ENCODE data around the gene HMCN2. TPM values are rescaled to one million over a fixed set of nuclear protein-coding genes. Genes with fewer than 3 reads are reported as not detected.

Gene HMCN2
- total and polyA plus RNA-seq, 2 donors (not counting 3 experiments of a cell fraction or from before 2014, with no cell fraction given) = 0.04 to 0.24 TPM

DNA sequence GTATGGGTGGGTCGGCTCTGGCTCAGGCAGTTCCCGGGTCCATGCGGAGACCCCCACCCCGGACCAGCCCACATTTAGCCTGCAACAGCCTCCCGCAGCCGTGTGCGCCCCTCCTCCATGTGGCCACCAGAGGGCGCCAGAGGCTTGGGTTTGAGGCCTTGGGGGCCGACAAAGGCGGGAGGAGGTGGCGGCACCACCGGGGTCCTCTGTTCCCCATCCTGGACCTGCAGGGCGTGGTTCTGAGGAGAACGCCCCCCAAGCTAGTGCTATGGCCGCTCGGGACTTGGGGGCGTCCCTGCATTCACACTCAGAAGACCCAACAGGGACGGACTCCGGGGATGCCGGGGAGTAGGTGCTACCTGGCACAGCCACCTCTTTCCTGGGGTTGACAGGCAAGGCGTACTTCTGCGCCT lies 195.7 kb downstream of the HMCN2 start:
- no TSS peak for BruUV-seq (replicated peaks)
- Histone ChIP-seq H3K4me2 (ENCODE audit: insufficient read depth, low read length) (no peak overlapping the region), H3K79me2 (ENCODE audit: control insufficient read depth, insufficient read depth, low read length) (no peaks in the 10 kb centered on the region), H3K36me3 (ENCODE audit: control insufficient read depth in 2 of 2, extremely low read depth in 1 of 2, insufficient read depth in 2 of 2, low read length in 2 of 2) (no peaks in the 10 kb centered on the region), H3K9ac (replicated peaks; ENCODE audit: extremely low read depth, insufficient read depth, low read length) (no peak overlapping the region), H3K9me1 (replicated peaks; ENCODE audit: control insufficient read depth, extremely low read depth, insufficient read depth, low read length) (no peaks in the 10 kb centered on the region), H2AFZ (ENCODE audit: low read depth, low read length) (no peak overlapping the region), H3K27me3 (ENCODE audit: control insufficient read depth in 2 of 2, insufficient read depth in 2 of 2, low read length in 2 of 2) (no peaks in the 10 kb centered on the region), H3K4me1 (ENCODE audit: control insufficient read depth, extremely low read depth, insufficient read depth, low read length) (no peaks in the 10 kb centered on the region), H3K4me3 (replicated peaks in 1 of 3; ENCODE audit: insufficient read depth in 1 of 3, low read depth in 1 of 3, low read length in 3 of 3) (no peak overlapping the region), H3K27ac (ENCODE audit: insufficient read depth, low read depth, low read length) (no peak overlapping the region), H3K9me3 (replicated peaks; ENCODE audit: control insufficient read depth, insufficient read depth, low read length) (no peaks in the 10 kb centered on the region), H4K20me1 (replicated peaks; ENCODE audit: control insufficient read depth, extremely low read depth, insufficient read depth, low read length) (no peaks in the 10 kb centered on the region)
- intact Hi-C loops (cut with micrococcal nuclease) = loop anchor here (1.0 kb wide), 1 partner anchor 221 kb away; no protein-coding TSS in a partner anchor
- DNase-seq (ENCODE audit: low read depth, low spot score) (peak; percentile 28), FAIRE-seq (peak; percentile 84)
- dilution Hi-C loops (cut with MboI; ENCODE audit: extremely low pct_ligation_motif_present, low sequenced_read_pairs) = no loop called here
- TF ChIP-seq, protein P1, sequence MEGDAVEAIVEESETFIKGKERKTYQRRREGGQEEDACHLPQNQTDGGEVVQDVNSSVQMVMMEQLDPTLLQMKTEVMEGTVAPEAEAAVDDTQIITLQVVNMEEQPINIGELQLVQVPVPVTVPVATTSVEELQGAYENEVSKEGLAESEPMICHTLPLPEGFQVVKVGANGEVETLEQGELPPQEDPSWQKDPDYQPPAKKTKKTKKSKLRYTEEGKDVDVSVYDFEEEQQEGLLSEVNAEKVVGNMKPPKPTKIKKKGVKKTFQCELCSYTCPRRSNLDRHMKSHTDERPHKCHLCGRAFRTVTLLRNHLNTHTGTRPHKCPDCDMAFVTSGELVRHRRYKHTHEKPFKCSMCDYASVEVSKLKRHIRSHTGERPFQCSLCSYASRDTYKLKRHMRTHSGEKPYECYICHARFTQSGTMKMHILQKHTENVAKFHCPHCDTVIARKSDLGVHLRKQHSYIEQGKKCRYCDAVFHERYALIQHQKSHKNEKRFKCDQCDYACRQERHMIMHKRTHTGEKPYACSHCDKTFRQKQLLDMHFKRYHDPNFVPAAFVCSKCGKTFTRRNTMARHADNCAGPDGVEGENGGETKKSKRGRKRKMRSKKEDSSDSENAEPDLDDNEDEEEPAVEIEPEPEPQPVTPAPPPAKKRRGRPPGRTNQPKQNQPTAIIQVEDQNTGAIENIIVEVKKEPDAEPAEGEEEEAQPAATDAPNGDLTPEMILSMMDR (IDR thresholded peaks at IDR 0.05; ENCODE audit: extremely low read depth in 1 of 2, insufficient read depth in 1 of 2, low read depth in 1 of 2, low read length in 2 of 2) = peak; percentile 66 to 93
- TF ChIP-seq JUN (IDR thresholded peaks at IDR 0.05; ENCODE audit: borderline replicate concordance, insufficient read depth, insufficient read length, low read depth) = no peak
- POLR2A ChIA-PET = no interaction called here
- CTCF ChIA-PET = interaction anchor here (1.1 to 10.3 kb wide), 6 partner anchors 12 to 228 kb away, joined by 3 to 163 read pairs (median 6); no protein-coding TSS in a partner anchor

DNA sequence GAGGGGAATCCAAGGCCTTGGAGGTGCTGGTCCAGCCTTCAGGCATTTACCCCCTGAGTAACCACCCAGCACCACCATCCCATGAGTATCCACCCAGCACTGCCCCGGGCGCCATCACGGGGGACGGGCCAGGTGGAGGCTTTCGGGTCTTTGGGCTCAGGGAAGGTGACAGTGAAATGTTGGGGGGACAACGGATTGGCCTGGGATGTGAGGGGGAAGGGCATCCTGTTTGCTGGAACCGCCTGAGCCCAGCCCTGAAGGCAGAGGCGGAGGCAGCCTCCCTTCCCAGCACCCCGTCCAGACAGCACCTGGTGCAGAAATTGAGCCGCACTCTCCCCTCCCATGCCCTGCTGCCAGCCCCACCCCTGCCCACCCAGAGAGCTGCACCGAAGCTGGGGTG lies 196.2 kb downstream of the HMCN2 start:
- no peaks in the 10 kb centered on the region for H3K36me3 ChIP-seq (ENCODE audit: control insufficient read depth in 2 of 2, extremely low read depth in 1 of 2, insufficient read depth in 2 of 2, low read length in 2 of 2)
- intact Hi-C loops (cut with micrococcal nuclease) (loop anchor here (1.0 kb wide), 1 partner anchor 221 kb away; no protein-coding TSS in a partner anchor), dilution Hi-C loops (cut with MboI; ENCODE audit: extremely low pct_ligation_motif_present, low sequenced_read_pairs) (no loop called here)
- no peaks in the 10 kb centered on the region for H4K20me1 ChIP-seq (replicated peaks; ENCODE audit: control insufficient read depth, extremely low read depth, insufficient read depth, low read length)
- no peak overlapping the region for H3K27ac ChIP-seq (ENCODE audit: insufficient read depth, low read depth, low read length)
- TF ChIP-seq JUN (IDR thresholded peaks at IDR 0.05; ENCODE audit: borderline replicate concordance, insufficient read depth, insufficient read length, low read depth) = no peak
- TF ChIP-seq POLR2A (IDR thresholded peaks at IDR 0.05; ENCODE audit: low read depth, low read length) = no peak
- TF ChIP-seq, protein P2, sequence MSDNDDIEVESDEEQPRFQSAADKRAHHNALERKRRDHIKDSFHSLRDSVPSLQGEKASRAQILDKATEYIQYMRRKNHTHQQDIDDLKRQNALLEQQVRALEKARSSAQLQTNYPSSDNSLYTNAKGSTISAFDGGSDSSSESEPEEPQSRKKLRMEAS (IDR thresholded peaks at IDR 0.05; ENCODE audit: insufficient read depth, insufficient read length) = no peak
- no peak for TF ChIP-seq GATA2 (IDR thresholded peaks at IDR 0.05; ENCODE audit: insufficient read depth, insufficient read length, low read depth, low read length)
- TF ChIP-seq MYC (IDR thresholded peaks at IDR 0.05; ENCODE audit: low read depth, low read length) = no peak
- TF ChIP-seq EZH2 (IDR thresholded peaks at IDR 0.05; ENCODE audit: borderline replicate concordance, low read depth, low read length, severe bottlenecking) = no peak
- no peak for TF ChIP-seq FOS (IDR thresholded peaks at IDR 0.05; ENCODE audit: borderline replicate concordance, insufficient read depth, low read length)
- TF ChIP-seq, protein P1 (IDR thresholded peaks at IDR 0.05; ENCODE audit: extremely low read depth in 1 of 2, insufficient read depth in 1 of 2, low read depth in 1 of 2, low read length in 2 of 2) = no peak
- TF ChIP-seq POLR2AphosphoS5 (IDR thresholded peaks at IDR 0.05; ENCODE audit: insufficient read depth, low read depth, low read length) = no peak
- H3K4me3 ChIP-seq (replicated peaks in 1 of 3; ENCODE audit: insufficient read depth in 1 of 3, low read depth in 1 of 3, low read length in 3 of 3) = no peak overlapping the region
- no TSS peak for BruUV-seq (replicated peaks)
- no peak overlapping the region for H3K9ac ChIP-seq (replicated peaks; ENCODE audit: extremely low read depth, insufficient read depth, low read length)
- no peak overlapping the region for H2AFZ ChIP-seq (ENCODE audit: low read depth, low read length)
- no peaks in the 10 kb centered on the region for H3K79me2 ChIP-seq (ENCODE audit: control insufficient read depth, insufficient read depth, low read length)
- no peaks in the 10 kb centered on the region for H3K9me3 ChIP-seq (replicated peaks; ENCODE audit: control insufficient read depth, insufficient read depth, low read length)
- POLR2A ChIA-PET = no interaction called here
- FAIRE-seq (no peak), DNase-seq (ENCODE audit: low read depth, low spot score) (no peak)
- no peaks in the 10 kb centered on the region for H3K4me1 ChIP-seq (ENCODE audit: control insufficient read depth, extremely low read depth, insufficient read depth, low read length)
- CTCF ChIA-PET = interaction anchor here (1.3 to 10.3 kb wide), 3 partner anchors 220 to 228 kb away, joined by 5 to 163 read pairs (median 101); no protein-coding TSS in a partner anchor
- H3K9me1 ChIP-seq (replicated peaks; ENCODE audit: control insufficient read depth, extremely low read depth, insufficient read depth, low read length) = no peaks in the 10 kb centered on the region
- H3K4me2 ChIP-seq (ENCODE audit: insufficient read depth, low read length) = no peak overlapping the region
- no peaks in the 10 kb centered on the region for H3K27me3 ChIP-seq (ENCODE audit: control insufficient read depth in 2 of 2, insufficient read depth in 2 of 2, low read length in 2 of 2)
